ENCODE data around the gene MFGE8.

The MFGE8 gene

DNA sequence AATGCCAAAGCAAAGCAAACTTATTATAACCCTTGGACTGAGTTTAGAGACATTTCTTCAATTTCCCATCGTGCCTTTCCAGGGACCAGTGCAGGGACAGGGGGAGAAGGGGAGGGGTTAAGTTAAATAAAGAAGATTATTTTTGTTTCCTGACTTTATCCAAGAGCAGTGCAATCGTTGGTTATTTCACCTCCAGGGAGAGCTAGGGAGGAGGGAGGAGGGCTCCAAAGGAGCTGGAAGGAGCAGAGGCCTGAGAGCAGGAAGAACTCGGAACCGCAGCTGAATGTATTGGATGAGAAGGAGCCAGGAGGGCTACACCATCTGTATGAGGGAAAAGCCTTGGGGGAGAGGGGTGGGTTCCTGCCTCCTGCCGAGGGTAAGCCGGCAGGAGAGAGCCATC lies 38.5 kb downstream of the MFGE8 start:
- no peak for DNase-seq

DNA sequence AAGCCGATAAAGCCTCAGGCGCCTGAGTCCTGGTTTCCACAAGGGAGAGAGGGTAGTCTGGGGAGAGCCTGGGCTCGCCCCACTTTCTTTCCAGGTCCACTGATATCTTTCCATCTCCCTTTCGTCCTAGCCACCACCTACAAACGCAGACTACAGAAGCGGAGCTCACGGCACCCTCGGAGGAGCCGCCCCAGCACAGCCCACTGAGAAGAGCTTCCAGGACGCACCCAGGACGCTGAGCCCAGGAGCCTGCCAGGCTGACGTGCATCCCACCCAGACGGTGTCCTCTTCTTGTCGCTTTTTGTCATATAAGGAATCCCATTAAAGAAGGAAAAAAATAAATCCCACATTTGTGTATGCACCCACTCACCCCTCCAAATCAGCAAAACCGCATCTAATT lies 38.9 kb downstream of the MFGE8 start:
- DNase-seq = no peak

DNA sequence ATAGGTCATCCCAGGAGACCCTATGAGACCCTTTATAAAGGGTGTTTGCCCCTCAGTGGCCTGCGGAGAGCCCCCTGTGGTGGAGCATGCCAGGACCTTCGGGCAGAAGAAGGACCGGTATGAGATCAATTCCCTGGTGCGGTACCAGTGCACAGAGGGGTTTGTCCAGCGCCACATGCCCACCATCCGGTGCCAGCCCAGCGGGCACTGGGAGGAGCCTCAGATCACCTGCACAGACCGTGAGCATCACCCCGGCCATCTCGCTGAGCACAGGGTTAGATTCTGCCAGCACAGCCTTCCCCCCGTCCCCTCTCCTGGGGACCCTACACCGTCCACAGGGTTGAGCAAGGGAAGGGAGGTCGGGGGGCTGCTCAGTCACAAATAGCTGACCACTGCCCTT lies 39.4 kb downstream of the MFGE8 start:
- no peak for DNase-seq

DNA sequence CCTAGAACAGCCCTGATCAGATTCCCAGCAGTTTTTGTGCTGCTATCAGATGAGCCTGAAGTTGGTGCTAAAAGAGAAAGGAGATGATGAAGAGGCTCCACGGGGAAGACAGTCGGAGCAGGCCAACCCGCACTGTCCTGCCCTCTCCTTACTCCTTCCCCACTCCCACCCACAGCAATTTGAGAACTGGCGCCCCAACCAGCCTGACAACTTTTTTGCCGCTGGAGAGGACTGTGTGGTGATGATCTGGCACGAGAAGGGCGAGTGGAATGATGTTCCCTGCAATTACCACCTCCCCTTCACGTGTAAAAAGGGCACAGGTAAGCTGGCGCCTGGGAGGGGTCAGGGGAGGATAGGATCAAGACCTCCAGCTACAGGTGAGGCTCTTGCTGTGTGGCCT lies 40.5 kb downstream of the MFGE8 start:
- DNase-seq = no peak

DNA sequence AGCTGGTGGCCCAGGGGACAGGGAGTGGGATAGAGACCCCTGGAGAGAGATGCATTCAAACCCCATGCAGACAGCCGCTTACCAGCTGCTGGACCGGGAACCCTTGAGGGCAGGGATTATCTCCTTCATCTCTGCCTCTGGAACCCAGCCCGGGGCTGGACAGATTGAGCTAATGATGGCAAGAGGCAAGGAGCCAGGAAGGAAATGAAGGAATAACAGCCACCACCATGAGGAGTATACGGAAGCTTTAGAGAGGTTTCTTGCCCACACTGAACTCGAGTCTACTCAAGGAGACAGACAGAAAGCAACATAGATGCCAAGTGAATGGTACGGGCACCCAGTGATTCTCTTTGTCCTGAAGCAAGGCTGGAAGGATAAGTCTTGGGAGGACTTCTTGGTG lies 41.1 kb downstream of the MFGE8 start:
- DNase-seq = no peak

DNA sequence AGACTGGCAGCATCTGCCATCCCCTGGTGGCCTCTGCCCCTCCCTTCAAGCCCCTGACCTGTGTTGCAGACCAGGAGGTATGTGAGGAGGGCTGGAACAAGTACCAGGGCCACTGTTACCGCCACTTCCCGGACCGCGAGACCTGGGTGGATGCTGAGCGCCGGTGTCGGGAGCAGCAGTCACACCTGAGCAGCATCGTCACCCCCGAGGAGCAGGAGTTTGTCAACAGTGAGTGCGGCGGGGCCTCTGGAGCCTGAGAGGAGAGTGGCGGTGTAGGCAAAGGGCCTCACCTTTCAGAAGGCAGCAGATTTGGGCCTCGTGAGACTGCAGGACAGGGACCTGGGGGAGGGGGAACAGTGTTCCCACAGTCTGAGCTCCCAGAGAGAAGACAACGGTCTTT lies 41.9 kb downstream of the MFGE8 start:
- DNase-seq = no peak

DNA sequence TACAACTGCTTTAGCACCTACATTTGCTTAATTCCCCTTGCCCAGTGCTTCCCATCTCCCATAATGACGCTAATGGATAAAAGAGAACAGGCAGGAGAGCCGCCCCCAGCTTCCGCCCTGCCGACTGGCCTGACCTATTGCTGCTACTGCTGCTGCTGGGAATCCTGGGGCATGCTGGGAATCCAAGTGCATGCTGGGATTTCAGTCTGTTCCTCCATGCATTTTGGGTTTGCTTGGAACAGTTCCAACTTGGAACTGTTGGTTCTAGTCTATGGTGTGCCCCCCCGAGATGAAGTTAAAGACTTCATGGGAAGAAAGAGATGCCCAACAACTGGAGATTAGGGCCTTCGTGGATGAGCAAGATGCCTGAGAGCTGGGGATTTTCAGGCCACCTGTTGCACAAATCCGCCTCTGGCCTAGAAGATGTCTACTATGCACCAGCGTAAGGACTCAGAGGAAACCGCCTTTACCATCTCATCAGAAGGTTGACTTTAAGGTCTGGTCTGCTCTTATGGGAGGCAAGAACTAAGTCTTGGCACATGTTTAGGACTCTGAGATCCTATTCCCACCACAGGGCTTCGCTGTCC lies 46.8 kb downstream of the MFGE8 start:
- DNase-seq = no peak

DNA sequence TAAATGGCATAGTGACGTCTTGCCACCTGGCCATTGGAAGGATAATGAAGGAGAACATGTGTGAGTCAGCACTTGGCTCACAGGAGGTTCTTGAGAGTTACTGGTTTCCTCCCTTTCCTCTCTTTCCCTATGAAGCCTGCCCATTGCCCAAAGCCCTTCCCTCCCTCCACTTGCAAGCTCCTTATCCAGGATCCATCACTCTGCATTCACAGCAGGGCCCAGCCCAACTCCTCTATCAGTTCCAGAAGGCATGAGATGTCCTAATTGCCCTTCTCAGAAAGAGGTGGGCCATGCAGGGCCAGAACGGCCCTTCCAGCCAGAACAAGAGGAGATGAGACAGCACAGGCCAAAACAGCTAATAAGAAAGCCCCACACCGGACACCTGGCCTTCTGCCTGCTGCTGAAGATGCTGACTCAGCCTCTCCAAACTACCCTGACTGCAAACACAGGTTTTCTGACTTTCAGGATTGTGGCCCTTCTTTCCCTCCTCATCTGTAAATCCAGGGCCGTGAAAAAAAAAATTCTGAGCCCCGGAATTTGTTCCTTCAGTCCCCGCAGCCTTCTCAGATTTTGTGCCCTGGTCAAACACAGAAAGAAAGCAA lies 47.6 kb downstream of the MFGE8 start:
- DNase-seq = no peak

DNA sequence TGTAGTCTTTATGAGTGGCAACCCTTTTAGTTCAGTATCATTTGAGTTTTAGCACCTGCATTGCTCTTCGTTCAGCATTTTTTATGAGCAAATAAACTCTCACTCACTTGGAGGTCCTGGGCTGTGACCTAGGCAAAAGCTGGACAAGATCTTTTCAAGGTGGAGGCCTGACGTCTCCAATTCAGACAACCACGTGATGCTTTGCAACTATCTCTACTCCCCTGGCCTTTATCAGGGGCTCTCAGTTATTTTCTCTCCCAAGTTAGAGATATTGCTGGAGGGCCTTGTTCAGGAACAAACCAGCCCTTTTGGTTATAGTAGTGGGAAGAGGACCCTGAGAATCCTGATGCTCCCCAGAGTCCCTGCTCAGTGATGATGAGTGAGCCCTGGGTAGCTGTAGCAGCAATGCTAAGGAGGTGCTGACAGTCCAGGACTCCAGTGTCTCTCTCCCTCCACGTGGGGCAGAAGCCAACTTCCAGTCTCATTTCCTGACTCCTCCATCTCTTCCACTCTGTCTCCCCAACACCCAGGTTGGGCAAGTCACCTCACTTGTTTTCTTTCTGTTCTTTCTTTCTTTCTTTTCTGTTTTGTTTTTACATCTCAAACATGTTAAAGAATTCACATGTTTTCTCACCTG lies 48.2 kb downstream of the MFGE8 start:
- DNase-seq = no peak

DNA sequence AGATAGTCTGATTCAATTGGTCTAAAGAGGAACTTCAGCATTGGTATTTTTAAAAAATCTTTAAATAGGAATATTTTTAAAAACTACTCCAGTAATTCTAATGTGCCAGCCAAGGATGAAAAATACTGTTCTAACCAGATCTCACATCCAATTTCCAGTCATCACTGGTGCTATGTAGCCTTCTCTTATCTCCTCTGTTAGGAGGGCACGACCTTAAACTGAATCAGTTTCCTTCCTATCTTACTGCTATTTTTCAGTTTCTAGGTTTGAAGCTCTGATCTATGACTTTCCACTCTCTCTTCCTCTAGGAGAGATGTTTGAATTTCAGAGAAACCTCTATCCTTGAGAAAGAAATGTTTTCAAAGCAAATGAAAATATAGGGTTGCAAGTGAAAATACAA lies 49.8 kb downstream of the MFGE8 start:
- no peak for DNase-seq

DNA sequence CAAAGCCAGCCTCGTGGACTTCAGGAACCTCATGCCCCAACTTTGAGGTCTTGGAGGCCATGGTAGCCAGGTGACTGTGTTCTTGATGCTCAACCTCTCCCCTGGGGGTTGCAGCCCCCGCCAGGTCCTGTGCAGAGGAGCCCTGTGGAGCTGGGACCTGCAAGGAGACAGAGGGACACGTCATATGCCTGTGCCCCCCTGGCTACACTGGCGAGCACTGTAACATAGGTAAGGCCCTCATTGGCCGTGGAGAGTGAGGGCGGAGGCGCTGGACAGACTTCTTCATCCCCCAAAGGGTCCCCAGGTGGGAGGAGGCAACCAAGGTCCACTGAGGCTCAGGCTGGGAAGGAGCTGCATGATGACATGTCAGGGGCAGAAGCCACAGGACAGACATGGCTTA lies 53.0 kb downstream of the MFGE8 start:
- no peak for DNase-seq

DNA sequence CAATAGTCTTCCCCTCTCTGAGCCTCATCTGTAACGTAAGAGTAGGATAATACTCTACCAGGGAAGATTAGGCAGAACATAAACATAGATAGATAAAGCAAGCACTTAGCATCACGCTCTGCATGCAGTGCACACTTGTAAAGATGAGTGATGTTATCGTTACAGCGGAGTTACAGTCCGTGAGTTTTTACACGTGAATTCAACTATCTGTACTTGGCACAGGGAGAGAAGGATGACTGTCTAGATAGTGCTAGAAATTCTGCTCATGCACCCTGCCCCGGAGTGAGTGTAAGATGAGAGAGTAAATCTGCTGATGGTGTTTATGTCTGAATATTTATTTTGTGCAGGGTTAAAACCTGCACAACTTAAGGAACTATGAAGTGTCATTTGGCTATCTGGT lies 53.6 kb downstream of the MFGE8 start:
- DNase-seq = no peak

DNA sequence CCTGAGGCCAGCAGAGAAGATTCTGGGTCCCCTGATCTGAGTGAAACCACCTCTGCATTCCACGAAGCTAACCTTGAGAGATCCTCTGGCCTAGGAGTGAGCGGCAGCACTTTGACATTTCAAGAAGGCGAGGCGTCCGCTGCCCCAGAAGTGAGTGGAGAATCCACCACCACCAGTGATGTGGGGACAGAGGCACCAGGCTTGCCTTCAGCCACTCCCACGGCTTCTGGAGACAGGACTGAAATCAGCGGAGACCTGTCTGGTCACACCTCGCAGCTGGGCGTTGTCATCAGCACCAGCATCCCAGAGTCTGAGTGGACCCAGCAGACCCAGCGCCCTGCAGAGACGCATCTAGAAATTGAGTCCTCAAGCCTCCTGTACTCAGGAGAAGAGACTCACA lies 54.2 kb downstream of the MFGE8 start:
- no peak for DNase-seq

DNA sequence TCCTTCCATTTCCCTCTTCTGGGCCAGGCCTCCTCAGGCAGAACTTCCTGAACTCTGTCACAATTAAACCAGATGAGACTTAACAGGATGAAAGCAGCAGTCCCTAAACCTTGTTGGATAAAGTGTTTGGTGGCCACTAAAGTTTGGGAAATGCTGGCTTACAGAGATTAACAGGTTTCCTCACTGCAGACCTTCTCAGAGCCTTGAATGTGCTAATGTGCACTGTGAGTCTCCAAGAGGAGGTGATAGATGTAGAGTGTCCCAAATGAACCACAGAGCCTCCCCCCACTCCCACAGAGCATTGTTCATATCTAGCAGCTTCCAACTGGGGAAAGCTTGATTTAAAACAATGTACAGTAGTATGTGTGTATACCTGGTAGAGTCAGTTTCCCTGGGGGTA lies 60.7 kb downstream of the MFGE8 start:
- no peak for DNase-seq

DNA sequence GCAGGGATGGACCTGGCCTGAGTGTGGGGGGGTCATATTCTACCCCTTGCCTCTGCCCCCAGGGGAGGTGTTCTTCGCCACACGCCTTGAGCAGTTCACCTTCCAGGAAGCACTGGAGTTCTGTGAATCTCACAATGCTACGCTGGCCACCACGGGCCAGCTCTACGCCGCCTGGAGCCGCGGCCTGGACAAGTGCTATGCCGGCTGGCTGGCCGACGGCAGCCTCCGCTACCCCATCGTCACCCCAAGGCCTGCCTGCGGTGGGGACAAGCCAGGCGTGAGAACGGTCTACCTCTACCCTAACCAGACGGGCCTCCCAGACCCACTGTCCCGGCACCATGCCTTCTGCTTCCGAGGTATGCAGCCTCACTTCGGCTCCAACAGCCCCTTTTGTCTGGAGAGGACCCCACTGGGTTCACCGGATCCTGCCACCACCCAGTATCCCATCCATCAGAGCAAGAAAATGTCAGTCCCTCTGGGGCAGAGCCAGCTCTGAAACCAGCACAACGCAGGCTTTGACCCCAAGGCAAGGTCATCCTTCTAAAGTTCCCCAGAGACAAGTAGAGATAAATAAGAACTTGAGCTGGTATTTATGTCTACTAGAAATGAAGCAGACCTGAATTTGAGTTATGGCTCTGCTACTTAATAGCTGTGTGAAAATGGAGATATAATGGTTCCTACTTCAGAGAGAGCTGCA lies 63.7 kb downstream of the MFGE8 start:
- DNase-seq = no peak
